GM21526 (cell line): ENCODE data around the gene UROD.
"Not testable (repeated sequence)": the region's sequence is repeated elsewhere in the genome, so short reads cannot be mapped to it uniquely, and the experiment has no call there.

Experiments used
- ATAC-seq: cut with Tn5 transposase; IDR thresholded peaks from one replicate; pipeline ENCODE4 v1.9.1; 2021; ENCODE audit warnings: moderate library complexity; ENCODE audit not compliant: unreplicated experiment, low FRiP score

Gene UROD

DNA sequence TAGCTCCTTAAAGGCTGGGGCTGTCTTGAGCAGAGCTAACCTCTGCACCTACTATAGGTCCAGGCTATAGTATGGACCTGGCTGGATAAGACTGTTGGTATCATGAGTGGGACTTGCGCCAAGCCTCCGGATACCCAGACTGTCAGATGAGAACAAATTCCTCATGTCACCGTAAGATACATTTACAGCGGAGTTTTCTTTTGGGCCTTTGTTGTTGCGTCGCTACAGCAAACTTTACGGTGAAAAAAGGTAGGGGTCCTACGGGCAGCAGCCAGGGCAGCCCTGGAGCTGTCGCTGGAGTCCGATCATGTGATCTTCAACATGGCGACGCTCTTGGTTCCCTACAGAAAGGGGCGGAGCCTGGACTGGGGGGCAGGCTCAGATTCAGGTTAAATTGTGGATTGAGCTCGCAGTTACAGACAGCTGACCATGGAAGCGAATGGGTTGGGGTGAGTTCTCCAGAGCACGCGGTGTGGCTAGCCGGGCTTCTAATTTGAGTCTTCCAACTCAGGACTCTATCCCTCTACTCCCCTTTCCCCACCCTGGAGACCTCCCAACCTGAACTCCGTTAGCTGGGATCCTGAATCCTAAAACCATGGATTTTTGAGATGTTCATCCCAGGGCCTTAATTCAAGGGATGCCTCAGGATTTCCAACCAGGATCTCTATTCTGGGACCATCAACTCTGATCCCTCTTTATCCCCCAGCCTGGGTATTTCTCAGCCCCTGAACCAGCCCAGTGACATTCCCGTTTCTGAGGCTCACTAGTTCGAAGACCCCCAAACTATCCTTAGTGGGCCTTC, at the start of gene UROD:
TSS of gene UROD (plus strand) at position 418 of the 802 bp plus-strand sequence. CDS start at position 430, 12 bp downstream.
- no peak for ATAC-seq

DNA sequence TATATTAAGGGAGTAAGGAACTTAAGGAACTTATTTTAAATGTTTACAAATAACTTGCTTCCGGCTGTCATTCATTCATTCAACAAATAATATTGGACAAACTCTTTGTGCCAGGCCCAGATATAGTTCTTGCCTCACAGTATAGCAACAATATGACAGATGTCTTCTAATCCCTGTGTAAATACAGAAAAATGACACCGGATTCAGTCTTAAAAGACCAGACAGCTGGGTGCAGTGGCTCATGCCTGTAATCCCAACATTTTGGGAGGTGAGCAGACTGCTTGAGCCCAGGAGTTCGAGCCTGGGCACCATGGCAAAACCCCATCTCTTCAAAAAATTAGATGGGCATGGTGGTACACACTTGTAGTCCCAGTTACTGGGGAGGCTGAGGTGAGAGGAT, 49.3 kb upstream of the UROD start:
- ATAC-seq: no peak

- no peak for ATAC-seq
Measured at GRCh38 chr1:44964396-44964795, 47.7 kb upstream of the UROD start.

DNA sequence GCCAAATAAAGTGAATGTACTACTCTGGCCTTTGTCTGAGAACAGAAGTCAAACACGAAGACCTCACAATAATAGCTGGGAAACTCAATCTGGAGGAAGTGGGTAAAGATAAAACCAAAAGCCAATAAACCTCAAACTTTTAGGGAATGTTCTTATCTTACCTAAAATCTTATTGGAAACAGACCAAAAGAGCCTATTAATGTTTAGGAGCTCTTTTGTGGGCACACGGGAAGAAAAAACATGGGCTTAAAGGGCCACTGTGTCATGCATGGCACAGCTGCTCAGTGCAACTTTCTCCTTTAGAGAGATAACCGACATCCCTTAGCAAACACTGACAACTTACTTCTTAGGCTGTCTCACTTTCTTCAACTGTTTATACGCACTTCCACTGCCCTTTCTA, 41.7 kb upstream of the UROD start:
- no peak for ATAC-seq

DNA sequence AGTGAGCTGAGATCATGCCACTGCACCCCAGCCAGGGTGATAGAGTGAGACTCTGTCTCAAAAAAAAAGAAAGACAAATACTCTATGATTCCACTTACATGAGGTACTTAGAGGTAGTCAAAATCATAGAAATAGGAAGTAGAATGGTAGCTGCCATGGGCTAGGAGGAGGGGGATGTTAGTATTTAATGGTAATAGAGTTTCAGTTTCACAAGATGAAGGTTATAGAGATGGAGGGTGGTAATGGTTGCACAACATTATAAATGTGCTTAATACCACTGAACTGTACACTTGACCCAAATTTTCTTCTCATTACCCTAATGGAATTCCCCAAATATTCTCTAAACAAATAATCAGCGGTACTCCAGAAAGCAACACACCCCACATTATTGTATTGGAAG, 38.4 kb upstream of the UROD start:
- ATAC-seq: no peak

GRCh38 chr1:44976252-44976651, 35.8 kb upstream of the UROD start:
- ATAC-seq: no peak

DNA sequence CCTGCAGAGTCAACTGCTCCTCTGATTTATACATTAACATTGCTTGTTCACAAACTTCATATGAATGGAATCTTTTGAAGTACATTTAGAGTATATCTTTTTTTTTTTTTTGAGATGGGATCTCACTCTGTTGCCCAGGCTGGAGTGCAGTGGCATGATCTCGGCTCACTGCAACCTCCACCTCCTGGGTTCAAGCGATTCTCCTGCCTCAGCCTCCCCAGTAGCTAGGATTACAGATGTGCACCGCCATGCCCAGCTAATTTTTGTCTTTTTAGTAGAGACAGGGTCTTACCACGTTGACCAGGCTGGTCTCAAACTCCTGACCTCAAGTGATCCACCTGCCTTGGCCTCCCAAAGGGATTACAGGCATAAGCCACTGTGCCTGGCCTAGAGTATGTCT, 34.7 kb upstream of the UROD start:
- ATAC-seq: not testable (repeated sequence)

- no peak for ATAC-seq
Measured at GRCh38 chr1:44985747-44986359, 26.2 kb upstream of the UROD start.

GRCh38 chr1:44988531-44989156, 23.4 kb upstream of the UROD start:
- ATAC-seq: no peak

DNA sequence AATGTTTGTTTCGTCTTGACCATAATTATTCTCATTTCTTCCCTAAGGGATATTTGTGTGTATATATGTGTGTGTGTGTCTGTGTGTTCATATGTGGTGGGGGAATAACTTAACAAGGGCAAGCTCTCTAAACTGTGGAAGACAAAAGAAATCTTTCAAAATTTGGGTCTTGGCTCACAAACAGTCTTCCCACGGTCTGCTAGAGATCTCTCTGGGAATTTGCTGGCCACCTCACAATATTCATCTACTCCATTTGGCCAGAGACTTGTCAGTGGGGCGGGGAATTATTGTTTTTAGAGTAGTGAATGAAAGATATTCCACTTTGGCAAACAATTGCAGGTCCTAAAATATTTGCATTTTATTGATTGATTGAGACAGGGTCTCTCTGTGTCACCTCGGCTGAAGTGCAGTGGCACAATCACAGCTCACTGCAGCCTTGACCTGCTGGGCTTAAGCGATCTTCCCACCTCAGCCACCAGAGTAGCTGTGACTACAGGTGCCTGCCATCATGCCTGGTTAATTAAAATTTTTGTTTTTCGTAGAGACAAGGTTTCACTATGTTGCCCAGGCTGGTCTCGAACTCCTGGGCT, 17.6 kb upstream of the UROD start:
- no peak for ATAC-seq

- ATAC-seq: no peak
Measured at GRCh38 chr1:44995467-44996238, 16.4 kb upstream of the UROD start.

- ATAC-seq: no peak
Measured at GRCh38 chr1:44999232-44999631, 12.8 kb upstream of the UROD start.

DNA sequence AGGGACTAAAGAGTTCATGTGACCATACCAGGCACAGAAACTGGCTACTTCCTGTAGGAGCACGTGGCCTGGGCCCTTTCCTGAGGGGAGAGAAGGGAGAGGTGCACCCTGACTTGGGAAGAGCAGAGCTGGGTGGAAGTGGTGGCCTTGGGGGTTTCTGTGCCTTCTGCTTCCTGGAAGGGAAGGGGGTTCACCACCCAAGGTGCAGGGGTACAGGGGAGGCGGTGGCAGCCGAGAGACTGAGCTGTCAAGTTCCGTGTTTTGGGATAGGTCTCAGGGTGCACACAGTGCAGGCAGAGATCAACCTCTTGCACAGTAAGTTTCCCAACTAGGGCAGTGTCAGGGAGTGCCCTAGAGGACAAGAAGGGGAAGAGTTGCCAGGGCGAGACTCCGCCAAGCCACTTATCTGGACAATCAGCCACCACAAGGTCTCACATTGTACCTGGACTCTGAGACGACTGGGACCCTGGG, 11.0 kb upstream of the UROD start:
- ATAC-seq: no peak

GRCh38 chr1:45001576-45001975, 10.5 kb upstream of the UROD start:
- not testable (repeated sequence) for ATAC-seq

DNA sequence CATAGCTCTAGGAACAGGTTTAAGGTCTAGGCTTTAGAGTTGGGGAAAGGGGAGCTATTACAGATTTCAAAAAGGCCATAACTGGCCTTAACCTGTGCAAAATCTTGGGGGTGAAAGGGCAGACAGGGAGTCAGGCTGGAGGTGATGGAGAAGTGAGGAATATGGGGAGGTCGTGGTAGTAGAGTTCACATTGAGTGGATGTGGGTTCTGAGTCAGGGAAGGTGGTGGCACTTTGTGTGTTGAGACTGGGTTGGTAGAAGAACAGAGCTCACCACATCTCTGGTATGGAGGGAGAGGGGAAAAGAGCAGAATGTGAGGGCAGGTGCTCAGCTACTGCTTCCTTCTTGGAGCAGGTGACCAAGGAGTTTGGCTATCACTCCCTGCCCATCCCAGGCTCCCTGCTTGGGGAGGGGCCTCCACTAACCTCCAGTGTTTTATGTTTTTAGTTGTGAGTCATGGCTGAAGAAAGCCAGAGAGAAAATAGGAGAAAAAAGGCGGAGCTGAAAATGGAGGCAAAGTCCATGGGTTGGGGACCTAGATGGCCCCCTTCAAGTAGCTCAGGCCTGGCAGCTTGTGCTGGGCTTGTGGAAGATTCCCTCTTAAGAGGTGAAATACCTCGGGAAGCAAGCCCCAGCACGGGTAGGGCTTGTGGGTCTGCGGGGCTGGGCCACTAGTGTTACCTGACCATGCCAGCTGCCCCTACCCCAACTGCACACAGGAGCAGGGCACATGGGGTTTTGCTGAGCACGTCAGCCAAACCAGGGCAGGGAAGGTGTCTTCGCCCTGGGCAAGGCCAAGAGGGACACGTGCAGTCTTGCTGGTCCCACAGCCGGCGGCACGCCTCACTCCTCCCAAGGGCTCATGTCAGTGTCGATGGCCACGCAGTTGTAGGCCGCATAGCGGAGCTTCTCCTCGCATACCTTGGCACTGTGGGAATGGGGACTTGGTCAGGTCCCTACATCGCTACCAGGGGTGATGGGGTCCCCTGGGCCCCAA, 9.1 kb upstream of the UROD start:
- ATAC-seq: no peak

- ATAC-seq: no peak
Measured at GRCh38 chr1:45003741-45004140, 8.3 kb upstream of the UROD start.

DNA sequence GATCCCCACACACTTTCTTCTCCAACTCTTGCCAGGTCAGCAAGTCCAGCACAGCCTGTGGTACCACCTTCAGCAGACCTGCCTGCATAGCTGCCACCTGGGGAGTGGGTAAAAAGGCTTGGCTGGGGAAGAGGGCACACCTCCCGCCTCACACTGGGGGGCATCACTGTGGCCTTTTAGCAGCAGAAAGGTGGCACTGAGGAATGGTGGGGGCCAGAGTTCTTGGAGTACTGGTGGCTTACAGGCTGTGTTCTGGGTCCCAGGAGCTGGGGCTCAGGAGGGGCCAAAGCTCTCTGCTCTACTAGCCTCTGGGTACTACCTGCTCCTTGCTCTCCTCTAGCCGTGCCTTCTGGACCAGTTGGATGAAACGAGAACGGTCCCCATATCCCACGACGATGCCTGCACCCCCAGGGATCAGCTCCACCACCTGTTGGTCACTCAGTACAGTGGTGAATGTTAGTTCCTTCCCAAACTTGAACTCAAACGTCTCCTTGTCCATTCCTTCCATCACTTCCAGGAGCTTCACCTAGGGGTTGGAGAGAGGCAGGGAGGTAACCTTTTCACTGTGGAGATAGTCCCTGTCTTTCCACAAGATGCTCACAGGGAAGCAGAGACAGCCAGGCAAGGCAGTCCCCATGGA, 7.7 kb upstream of the UROD start:
- no peak for ATAC-seq

- no peak for ATAC-seq
Measured at GRCh38 chr1:45005761-45006160, 6.3 kb upstream of the UROD start.

DNA sequence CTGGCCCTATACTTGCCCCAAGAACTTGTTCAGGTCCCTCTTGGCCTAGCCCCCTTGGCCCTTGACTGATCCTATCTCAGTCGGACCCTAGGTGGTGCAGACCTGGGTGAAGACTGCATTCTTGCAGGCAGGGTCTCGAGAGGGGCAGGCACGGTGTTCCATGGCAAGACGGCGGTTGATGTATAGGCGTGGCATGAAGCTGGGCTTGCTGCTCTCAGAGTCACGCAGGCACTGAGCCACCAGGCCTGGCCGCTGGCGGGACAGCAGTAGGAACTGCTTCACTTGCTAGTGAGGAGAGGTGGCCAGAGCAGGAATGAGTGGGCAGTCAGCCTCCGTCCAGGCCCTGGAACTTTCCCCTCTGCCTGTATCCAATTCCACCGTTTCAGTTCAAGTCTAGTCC, 4.7 kb upstream of the UROD start:
- no peak for ATAC-seq
